HG03097 (cell line): ENCODE data around the gene SSH3.
"Not testable (repeated sequence)": the region's sequence is repeated elsewhere in the genome, so short reads cannot be mapped to it uniquely, and the experiment has no call there.

Experiments used
- ATAC-seq: cut with Tn5 transposase; IDR thresholded peaks from one replicate; pipeline ENCODE4 v1.9.1; 2021; ENCODE audit not compliant: unreplicated experiment, low FRiP score

The SSH3 gene

DNA sequence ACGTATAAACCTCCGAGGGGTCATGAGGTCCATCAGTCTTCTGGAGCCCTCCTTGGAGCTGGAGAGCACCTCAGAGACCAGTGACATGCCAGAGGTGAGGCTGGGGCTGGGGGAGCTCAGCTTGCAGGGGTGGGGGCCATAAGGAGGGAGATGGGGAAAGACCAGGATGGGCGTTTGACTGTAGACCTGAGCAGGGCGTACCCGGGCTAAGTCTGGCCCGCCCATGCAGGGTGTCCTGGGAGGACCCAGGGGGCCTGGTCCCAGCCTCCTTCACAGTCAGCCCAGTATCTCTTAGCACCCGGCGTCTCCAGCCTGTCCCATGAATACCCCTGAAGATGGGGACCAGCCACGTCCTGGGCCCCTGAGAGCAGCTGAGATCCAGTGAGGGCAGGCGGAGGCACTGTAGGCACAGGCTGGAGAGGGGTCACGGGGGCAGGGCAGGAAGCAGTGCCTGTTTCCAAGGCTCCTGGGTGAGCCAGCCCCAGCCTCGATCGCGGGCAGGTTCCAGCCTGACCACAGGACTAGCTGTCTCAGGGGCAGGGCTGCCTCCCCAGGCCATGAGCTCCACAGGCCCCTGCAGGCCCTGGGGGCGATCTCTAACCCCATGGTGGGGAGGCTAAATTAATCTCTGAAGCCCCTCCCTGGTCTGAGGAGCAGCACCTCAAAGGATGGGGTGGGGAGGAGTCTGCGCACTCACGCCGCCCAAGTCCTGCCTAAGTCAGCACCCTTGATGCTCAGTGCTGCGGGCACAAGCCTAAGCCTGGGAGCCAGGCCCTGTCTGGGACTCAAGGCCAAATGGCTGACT lies 7.1 kb downstream of the SSH3 start:
- no peak for ATAC-seq

DNA sequence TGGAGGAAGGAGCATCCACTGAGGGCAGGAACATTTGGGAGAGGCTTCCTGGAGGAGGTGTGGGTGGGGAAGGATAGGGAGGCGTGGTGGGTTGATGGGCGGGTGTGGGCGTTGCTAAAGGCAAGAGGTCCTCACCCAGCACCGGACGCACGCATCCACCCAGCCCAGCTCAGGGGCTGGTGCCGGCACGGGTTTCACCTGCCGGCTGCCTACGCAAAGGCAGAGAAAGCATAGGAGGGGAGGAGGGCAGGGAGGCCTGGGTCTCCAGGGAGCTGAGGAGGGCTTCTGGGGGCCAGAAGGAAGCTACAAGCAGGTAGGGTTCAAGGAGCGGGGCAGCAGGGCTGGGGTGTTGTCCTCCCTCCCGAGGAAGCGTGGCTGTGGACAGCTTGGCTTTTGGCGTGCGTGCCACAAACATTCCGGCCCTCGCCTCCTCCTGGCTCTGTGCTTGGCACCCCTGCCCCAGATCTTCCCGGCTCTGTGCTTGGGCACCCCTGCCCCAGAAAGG lies 7.8 kb downstream of the SSH3 start:
- no peak for ATAC-seq

- no peak for ATAC-seq
Measured at GRCh38 chr11:67311556-67312082, 8.3 kb downstream of the SSH3 start.

- ATAC-seq, result no peak
Measured at GRCh38 chr11:67312187-67313021, 9.1 kb downstream of the SSH3 start.

DNA sequence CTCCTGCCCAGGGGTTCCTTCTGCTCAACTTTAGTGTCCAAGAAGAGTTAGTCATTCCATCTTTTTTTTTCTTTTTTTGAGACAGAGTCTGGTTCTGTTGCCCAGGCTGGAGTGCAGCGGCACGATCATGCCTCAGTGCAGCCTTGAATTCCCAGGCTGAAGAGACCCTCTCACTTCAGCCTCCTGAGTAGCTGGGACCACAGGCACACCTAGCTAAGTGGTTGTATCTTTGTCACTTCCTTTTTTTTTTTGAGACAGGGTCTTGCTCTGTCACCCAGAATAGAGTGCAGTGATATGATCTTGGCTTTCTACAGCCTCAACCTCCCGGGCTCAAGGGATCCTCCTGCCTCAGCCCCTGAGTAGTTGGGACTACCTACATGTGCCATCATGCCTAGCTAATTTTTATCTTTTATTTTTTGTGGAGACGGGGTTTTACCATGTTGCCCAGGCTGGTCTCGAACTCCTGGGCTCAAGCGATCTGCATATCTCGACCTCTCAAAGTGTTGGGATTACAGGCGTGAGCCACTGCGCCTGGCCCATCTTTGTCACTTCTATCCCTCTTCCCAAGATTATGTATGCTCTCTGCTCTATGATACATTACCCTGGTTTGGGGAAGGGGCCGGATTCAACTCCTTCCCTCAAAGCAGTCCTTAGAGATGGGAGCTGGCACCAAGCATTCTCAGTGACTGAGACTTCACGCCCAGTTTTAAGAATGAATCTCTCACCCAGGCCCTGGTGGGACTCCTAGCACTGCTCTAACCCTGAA lies 10.0 kb downstream of the SSH3 start:
- no peak for ATAC-seq

- ATAC-seq, result no peak
Measured at GRCh38 chr11:67314218-67314617, 10.9 kb downstream of the SSH3 start.

GRCh38 chr11:67315325-67315909 lies 12.1 kb downstream of the SSH3 start:
- ATAC-seq, result no peak

DNA sequence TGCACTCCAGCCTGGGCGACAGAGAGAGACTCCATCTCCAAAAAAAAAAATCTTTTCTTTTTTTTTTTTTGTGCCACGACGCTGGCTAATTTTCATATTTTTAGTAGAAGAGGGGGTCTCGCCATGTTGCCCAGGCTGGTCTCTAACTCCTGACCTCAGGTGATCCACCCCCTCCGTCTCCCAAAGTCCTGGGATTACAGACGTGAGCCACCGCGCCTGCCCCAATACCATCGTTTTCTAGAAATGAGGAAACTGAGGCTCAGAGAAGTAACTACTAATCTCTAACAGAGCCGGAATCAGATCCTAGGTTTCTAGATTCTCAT lies 13.5 kb downstream of the SSH3 start:
- no peak for ATAC-seq

DNA sequence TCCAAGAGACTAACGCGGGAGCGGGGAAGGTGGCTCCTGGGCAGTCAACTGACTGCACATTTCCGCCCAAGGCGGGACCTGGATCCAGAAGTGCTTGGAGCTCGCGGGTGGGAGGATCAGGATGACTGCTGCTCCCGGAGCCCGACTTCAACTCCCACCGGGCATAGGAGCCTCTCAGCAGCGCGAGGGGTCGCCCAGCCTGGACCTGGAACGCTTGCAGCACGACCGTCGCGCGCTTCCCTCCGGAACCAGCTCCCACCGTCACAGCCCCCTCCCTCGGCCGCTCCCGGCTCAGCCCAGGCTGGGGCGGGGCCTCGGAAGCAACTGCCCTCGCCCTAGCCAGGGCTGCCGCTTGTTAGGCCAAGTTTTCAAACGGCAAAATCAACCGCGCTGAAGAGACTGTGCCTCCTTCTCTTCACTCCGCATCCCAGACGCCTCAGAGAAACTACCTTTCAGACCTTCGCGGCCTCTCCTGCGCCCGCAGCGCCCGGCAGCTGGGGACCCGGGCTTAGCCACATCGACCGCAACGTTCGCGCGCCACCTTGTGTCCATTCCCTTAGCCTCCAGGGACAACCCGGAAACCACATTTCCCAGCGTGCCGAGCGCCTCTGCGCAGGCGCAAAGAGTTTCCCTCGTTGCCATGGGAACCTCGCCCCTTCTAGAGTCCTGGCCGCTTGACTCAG lies 14.0 kb downstream of the SSH3 start:
- ATAC-seq, result peak; percentile 75

DNA sequence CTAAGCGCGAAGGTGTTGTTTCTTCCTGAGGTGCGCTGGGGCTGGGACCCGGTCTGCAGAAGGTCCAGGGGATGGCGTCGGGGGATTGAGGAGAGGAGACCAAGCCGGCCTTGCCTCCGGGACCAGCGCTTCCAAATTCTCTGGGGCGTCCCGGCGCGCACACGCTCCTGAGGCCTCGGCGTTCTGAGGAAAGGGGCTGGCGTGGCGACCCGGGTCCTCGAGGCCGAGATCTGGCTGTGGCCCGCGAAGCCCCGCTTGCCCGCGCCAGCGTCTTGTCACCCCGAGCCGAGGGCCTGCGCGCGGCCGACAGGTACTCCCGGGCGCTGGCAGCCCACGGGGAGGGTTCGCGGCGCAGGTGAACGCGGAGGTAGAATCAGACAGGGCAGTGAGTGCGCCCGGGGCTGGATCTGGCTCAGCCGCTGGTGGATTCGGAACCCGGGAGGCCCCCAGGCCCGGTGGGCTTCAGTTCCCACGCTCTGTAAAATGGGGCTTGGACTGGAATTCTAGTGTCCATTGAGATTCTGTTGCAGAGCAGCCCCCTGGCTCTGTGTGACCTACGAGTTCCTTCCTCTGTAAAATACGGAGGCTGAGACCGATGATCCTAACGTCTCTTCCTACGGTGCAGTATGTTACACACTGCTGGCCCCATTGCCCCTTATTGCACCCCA lies 14.7 kb downstream of the SSH3 start:
- ATAC-seq, result no peak

DNA sequence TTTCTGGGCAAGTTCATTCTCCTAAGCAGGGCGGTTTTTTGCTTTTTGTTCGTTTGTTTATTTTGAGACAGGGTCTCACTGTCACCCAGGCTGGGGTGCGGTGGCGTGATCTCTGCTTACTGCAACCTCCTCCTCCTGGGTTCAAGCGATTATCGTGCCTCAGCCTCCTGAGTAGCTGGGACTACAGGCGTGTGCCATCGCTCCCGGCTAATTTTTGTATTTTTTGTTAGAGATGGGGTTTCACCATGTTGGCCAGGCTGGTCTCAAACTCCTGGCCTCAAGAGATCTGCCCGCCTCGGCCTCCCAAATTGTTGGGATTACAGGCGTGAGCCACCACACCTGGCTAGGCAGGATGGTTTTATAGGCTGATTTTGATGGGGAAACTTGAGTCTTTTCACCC lies 15.5 kb downstream of the SSH3 start:
- not testable (repeated sequence) for ATAC-seq

DNA sequence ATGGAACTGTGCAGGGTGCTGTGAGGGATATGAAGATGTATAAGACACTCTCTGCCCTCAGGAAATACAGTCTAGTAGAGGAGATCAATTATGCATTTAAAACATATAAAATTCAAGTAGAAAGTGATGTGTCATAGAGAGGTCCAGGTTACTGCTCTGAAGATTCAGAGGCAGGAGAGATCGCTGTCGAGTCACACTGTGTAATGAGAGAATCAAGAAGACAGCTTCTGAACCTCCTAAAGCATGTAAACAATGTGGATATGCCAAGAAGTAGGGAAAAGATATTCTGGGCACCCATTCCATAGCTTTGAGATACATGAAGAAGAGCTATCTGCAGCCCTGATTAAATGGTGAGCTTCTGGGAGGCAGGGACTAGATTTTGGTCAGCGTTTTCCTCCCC lies 16.7 kb downstream of the SSH3 start:
- no peak for ATAC-seq

GRCh38 chr11:67320691-67321090 lies 17.4 kb downstream of the SSH3 start:
- ATAC-seq, result no peak

GRCh38 chr11:67321313-67321871 lies 18.1 kb downstream of the SSH3 start:
- no peak for ATAC-seq

DNA sequence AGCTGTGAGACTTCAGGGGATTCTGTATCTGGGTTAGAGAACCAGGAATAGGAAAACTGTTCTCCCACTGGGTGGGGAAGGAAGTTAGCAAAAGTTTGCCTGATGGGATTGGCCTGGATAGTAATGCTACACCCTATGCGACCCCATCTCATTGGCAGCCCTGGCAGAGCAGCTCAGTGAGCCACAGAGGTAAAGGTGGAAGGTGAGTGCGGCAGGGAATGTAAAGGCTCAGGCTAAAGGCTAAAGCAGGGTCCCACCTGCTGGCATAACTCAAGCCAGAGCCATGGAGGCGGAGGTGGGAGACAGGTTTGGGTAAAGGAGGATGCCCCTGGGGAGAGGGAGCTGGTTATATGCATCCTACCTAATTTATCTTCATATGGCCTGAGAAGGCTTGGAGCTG lies 18.7 kb downstream of the SSH3 start:
- no peak for ATAC-seq

GRCh38 chr11:67323526-67323925 lies 20.2 kb downstream of the SSH3 start:
- ATAC-seq, result no peak

DNA sequence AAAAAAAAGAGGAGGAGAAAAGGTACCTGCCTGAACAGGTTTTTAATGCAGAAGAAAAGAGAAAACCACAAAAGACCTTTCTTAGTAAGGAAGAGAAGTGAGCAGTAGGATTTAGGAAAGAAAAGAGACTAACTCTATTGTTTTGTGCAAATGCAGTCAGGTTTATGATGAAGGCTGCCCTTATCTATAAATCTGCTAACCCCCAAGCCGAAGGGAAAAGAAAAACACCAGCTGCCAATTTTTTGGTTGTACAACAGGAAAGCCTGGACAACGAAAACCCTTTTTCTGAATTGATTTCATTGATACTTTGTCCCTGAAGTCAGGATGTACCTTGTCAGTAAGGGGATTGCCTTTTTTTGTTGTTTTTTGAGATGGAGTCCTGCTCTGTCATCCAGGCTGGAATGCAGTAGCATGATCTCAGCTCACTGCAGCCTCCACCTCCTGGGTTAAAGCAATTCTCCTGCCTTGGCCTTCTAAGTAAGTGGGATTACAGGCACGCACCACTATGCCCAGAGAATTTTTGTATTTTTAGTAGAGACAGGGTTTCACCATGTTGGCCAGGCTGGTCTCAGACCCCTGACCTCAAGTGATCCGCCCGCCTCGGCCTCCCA lies 28.9 kb downstream of the SSH3 start:
- no peak for ATAC-seq

DNA sequence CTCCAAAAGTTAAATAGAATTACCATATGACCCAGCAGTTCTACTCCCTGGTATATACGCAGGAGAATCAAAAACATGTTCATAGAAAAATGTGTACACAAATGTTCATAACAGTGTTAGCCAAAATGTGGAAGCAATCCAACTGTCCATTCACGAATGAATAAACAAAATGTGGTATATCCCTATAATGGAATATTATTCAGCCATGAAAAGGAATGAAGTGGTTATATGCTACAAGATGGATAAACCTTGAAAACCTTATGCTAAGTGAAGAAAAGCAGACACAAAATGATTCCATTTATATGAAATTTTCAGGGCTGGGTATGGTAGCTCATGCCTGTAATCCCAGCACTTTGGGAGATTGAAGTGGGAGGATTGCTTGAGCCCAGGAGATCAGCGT lies 33.9 kb downstream of the SSH3 start:
- no peak for ATAC-seq

DNA sequence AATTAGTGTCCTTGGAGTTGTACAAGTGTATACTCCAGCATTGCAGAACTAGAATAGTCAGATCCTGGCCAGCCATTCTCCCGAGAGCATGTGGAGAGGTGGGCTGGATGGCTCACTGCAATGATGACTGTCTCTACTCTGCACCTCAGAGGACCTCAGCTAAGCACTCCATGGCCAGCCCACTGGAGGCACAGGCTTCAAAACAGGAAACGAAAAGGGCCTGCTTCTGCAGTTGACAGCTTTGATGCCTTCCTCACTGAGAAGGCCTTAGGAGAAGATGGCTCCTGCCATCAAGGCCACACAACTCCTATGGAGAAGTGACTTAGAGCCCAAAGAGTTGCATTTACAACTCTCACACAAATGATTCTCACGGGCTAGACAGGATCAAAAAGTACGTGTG lies 40.9 kb downstream of the SSH3 start:
- ATAC-seq, result no peak
